Measurements from ENCODE around the gene SRGAP1.

DNA sequence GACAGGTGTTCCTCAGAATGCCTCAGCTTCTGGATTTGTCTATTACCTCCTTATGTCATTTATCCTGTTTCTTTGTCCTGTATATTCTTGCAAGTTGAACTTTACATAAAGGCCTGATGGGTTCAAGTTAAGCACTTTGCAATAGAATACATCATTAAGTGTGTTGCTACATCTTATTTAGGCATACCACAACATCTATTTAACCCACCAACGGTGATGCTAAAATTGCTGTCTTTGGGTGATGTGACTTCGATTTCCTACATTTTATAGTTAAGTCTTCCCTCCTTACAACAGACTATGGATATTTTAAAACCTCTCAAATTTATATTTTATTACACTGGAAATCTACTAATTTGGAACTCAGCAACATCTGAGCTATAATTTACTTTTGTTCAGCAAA lies 206.6 kb downstream of the SRGAP1 start:
- TF ChIP-seq SMC3 (conservative IDR thresholded peaks at IDR 0.05; ENCODE audit: poor library complexity) (no peak), CTCF (IDR thresholded peaks at IDR 0.05; ENCODE audit: poor library complexity, severe bottlenecking) (no peak), EZH2 (IDR thresholded peaks at IDR 0.05; ENCODE audit: borderline replicate concordance, insufficient read depth, low read length, poor library complexity, severe bottlenecking) (no peak), REST (IDR thresholded peaks at IDR 0.05; ENCODE audit: borderline replicate concordance) (no peak), MXI1 (conservative IDR thresholded peaks at IDR 0.05; ENCODE audit: poor library complexity, severe bottlenecking) (no peak), POLR2AphosphoS5 (IDR thresholded peaks at IDR 0.05) (no peak)

Data from neural cell (in vitro differentiated cells).